ENCODE results near the gene PCGF3. TPM values are rescaled to one million over a fixed set of nuclear protein-coding genes. Genes with fewer than 3 reads are reported as not detected.

PCGF3 gene
- total and polyA plus RNA-seq, 3 donors from 2014 or later = 37.3 to 84.8 (median 84.2) TPM

DNA sequence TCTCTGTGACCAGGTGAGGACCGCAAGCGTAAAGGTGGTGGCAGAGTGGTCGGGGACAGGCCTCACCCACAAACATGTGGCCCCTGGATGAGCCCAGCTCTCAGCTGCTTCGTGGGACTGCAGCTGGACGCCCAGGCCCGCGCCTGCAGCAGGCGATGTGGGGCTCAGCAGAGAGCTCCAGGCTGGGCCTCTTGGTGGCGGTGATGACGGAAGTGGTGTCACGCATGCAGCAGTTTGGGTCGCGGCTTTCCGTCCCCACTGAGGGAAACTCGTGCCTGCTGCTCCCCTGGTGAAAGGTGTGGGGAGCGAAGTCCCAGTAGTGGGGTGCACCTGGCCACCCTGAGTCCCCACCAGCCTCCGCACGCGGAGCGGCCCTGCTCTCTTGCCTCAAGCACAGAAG is 26.9 kb downstream of the PCGF3 start:
- no peaks in the 10 kb centered on the region for H3K9me3 ChIP-seq
- H3K36me3 ChIP-seq (ENCODE audit: low read depth, missing control alignments) = no peaks in the 10 kb centered on the region
- peak overlapping the region in 1 of 2 donors; percentile 31 for H3K4me3 ChIP-seq
- DNase-seq = no peak
- intact Hi-C loops (cut with DNase I; ENCODE audit: low total_unique reads) = no loop called here
- H3K27ac ChIP-seq = no peak overlapping the region
- TF ChIP-seq, protein P1, sequence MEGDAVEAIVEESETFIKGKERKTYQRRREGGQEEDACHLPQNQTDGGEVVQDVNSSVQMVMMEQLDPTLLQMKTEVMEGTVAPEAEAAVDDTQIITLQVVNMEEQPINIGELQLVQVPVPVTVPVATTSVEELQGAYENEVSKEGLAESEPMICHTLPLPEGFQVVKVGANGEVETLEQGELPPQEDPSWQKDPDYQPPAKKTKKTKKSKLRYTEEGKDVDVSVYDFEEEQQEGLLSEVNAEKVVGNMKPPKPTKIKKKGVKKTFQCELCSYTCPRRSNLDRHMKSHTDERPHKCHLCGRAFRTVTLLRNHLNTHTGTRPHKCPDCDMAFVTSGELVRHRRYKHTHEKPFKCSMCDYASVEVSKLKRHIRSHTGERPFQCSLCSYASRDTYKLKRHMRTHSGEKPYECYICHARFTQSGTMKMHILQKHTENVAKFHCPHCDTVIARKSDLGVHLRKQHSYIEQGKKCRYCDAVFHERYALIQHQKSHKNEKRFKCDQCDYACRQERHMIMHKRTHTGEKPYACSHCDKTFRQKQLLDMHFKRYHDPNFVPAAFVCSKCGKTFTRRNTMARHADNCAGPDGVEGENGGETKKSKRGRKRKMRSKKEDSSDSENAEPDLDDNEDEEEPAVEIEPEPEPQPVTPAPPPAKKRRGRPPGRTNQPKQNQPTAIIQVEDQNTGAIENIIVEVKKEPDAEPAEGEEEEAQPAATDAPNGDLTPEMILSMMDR (IDR thresholded peaks at IDR 0.05) = no peak
- TF ChIP-seq POLR2A (IDR thresholded peaks at IDR 0.05) = no peak
- H3K27me3 ChIP-seq = no peaks in the 10 kb centered on the region
- H3K4me1 ChIP-seq = peaks cover 3% of the 10 kb centered on the region
- 79 to 88% methylated on average over 3 to 20 of the region's 20 CpGs for WGBS, 2 donors

DNA sequence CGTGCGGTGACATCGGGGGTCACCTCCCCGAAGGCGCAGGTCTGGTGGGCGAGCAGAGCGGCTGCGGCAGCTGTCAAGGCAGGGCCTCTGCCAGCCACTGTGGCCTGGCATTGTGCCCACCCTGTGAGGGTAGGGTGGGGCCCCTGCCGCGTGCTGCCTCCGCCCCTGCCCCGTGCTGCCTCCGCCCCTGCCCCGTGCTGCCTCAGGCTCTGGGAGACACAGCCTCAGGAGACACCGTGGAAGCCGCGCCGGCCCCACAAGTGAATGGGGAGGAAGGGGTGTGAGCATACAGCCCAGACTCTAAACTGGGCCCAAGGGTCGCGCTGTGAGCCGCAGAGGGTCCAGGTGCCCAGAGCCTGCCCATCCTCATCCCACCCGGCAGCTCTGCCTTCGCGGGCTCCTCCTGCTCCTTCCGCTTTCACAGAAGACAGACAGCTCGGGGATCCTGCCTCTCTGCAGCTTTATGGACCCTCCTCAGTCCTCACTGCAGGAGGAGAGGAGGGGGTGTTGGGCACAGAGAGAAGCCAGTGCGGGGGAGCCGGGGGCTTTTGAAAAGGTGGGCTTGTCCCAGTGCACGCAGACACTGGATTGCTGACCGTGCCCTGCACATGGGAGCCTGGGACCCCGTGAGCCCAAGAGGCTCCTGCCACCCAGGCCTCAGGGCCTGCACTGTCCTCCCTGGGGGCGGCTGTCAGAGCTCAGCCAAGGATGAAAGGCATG is 27.4 kb downstream of the PCGF3 start:
- peak overlapping the region in 1 of 2 donors; percentile 31 for H3K4me3 ChIP-seq
- H3K27me3 ChIP-seq = no peaks in the 10 kb centered on the region
- no peaks in the 10 kb centered on the region for H3K36me3 ChIP-seq (ENCODE audit: low read depth, missing control alignments)
- H3K4me1 ChIP-seq = no peaks in the 10 kb centered on the region
- intact Hi-C loops (cut with DNase I; ENCODE audit: low total_unique reads) = no loop called here
- no peak overlapping the region for H3K27ac ChIP-seq
- DNase-seq = no peak
- no peak for TF ChIP-seq POLR2A (IDR thresholded peaks at IDR 0.05)
- H3K9me3 ChIP-seq = no peaks in the 10 kb centered on the region
- 76 to 83% methylated on average over 9 to 32 of the region's 32 CpGs for WGBS, 2 donors

DNA sequence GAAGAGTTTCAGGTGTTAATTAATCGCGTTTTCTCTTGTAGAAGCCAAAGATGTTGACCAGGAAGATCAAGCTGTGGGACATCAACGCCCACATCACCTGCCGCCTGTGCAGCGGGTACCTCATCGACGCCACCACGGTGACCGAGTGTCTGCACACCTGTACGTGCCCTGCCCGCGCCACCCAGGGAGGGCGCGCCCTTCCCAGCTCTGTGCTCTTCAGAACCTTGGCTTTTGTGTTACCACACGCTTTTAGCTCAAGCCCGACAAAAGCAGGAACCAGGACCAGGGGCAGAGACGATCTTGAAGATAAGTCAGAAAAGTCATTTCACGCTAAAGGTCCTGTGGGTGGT is 28.0 kb downstream of the PCGF3 start:
- no peaks in the 10 kb centered on the region for H3K36me3 ChIP-seq (ENCODE audit: low read depth, missing control alignments)
- H3K4me3 ChIP-seq = no peak overlapping the region
- H3K4me1 ChIP-seq = no peaks in the 10 kb centered on the region
- no peak overlapping the region for H3K27ac ChIP-seq
- no peaks in the 10 kb centered on the region for H3K9me3 ChIP-seq
- DNase-seq = no peak
- H3K27me3 ChIP-seq = no peaks in the 10 kb centered on the region
- intact Hi-C loops (cut with DNase I; ENCODE audit: low total_unique reads) = no loop called here
- WGBS, 2 donors = 90 to 93% methylated on average over 18 of the region's 18 CpGs
- TF ChIP-seq, protein P1 (IDR thresholded peaks at IDR 0.05) = no peak
- no peak for TF ChIP-seq POLR2A (IDR thresholded peaks at IDR 0.05)

DNA sequence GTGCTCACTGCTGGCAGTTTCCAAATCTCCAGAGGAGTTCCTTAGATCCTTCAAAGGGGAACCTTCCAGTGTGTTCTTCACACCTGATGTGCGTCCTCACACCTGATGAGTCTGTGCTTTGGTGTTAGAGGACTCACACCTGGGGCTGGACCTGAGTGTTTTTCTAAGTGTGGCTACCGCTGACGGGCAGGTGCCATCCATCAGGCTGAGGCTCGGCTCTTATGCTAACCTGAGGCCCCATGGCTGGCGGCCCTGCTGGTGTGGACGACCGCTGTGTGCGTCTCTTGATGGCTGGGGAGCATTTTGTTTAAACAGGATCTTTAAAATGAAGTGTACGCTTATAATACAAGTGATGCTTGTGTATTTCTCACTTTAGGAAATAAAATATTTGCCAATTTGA is 28.4 kb downstream of the PCGF3 start:
- no peaks in the 10 kb centered on the region for H3K4me1 ChIP-seq
- TF ChIP-seq POLR2A (IDR thresholded peaks at IDR 0.05) = no peak
- TF ChIP-seq, protein P1 (IDR thresholded peaks at IDR 0.05) = no peak
- no peak overlapping the region for H3K4me3 ChIP-seq
- no peaks in the 10 kb centered on the region for H3K36me3 ChIP-seq (ENCODE audit: low read depth, missing control alignments)
- H3K27me3 ChIP-seq = no peaks in the 10 kb centered on the region
- H3K27ac ChIP-seq = no peak overlapping the region
- intact Hi-C loops (cut with DNase I; ENCODE audit: low total_unique reads) = no loop called here
- H3K9me3 ChIP-seq = no peaks in the 10 kb centered on the region
- DNase-seq = no peak
- 92 to 94% methylated on average over 9 of the region's 9 CpGs for WGBS, 2 donors

DNA sequence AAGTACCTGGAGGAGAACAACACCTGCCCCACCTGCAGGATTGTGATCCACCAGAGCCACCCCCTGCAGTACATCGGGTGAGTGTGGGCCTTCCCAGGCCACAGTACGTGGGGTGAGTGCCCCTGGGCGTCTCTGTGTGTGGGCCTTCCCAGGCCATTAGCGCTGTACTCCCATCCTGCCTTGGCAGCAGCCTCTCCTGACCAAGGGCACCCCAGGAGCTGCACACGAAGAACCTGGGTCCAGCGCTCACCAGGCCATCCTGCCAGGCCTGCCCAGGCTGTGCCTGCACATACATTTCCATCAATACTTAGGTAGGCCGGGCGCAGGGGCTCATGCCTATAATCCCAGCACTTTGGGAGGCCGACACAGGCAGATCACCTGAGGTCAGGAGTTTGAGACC is 29.3 kb downstream of the PCGF3 start:
- no peak overlapping the region for H3K4me3 ChIP-seq
- no peak overlapping the region for H3K27ac ChIP-seq
- intact Hi-C loops (cut with DNase I; ENCODE audit: low total_unique reads) = no loop called here
- no peak for DNase-seq
- no peaks in the 10 kb centered on the region for H3K9me3 ChIP-seq
- TF ChIP-seq POLR2A (IDR thresholded peaks at IDR 0.05) = no peak
- TF ChIP-seq, protein P1 (IDR thresholded peaks at IDR 0.05) = no peak
- H3K27me3 ChIP-seq = no peaks in the 10 kb centered on the region
- WGBS, 2 donors = 94 to 100% methylated on average over 5 to 9 of the region's 9 CpGs
- no peaks in the 10 kb centered on the region for H3K4me1 ChIP-seq
- no peaks in the 10 kb centered on the region for H3K36me3 ChIP-seq (ENCODE audit: low read depth, missing control alignments)

All from testis (tissue), 3 donors.